Naive B cell (primary cell): ENCODE results near the gene KLK5. TPM values are rescaled to one million over a fixed set of nuclear protein-coding genes. Genes with fewer than 3 reads are reported as not detected.
A peak's percentile ranks its signal among the peaks of the same experiment; 100 is the strongest.
"Not testable (repeated sequence)": the region's sequence is repeated elsewhere in the genome, so short reads cannot be mapped to it uniquely, and the experiment has no call there.

Experiments
- ATAC-seq, 2 donors: fragments of 150-1000 bp; cut with Tn5 transposase; 2 replicates each; pipeline ENCODE4 v1.10.0; 2021; ENCODE audit warnings: low read depth in 2 of 2, mild to moderate bottlenecking in 2 of 2, moderate library complexity in 2 of 2
- DNase-seq: peaks from one replicate; pipeline ENCODE4 v3.0.0; 2022
- H3K27ac Mint-ChIP-seq, 6 donors: one replicate each; pipeline ENCODE4 v1.8.0; 2020 to 2022; ENCODE audit warnings: mild to moderate bottlenecking in 6 of 6, mixed read lengths in 6 of 6, moderate library complexity in 5 of 6, inconsistent platforms in 2 of 6
- H3K27me3 Mint-ChIP-seq, 3 donors: one replicate each; pipeline ENCODE4 v1.8.0; 2021 to 2022; ENCODE audit warnings: mixed read lengths in 3 of 3, mild to moderate bottlenecking in 1 of 3
- H3K36me3 Mint-ChIP-seq, 2 donors: one replicate each; pipeline ENCODE4 v1.8.0; 2020 to 2022; ENCODE audit warnings: mixed read lengths in 2 of 2, inconsistent platforms in 1 of 2, mild to moderate bottlenecking in 1 of 2
- H3K4me1 Mint-ChIP-seq, 3 donors: one replicate each; pipeline ENCODE4 v1.8.0; 2020 to 2022; ENCODE audit warnings: mixed read lengths in 3 of 3, inconsistent platforms in 1 of 3, mild to moderate bottlenecking in 1 of 3, moderate library complexity in 1 of 3
- H3K4me3 Mint-ChIP-seq, 8 donors: one replicate each; pipeline ENCODE4 v1.8.0; 2020 to 2022; ENCODE audit warnings: mild to moderate bottlenecking in 8 of 8, mixed read lengths in 8 of 8, moderate library complexity in 8 of 8, inconsistent platforms in 2 of 8
- H3K9me3 Mint-ChIP-seq, 7 donors: one replicate each; pipeline ENCODE4 v1.8.0; 2020 to 2022; ENCODE audit warnings: mixed read lengths in 7 of 7, mild to moderate bottlenecking in 5 of 7, inconsistent platforms in 2 of 7, moderate library complexity in 1 of 7
- polyA plus RNA-seq, 6 donors: library from polyadenylated mRNA; unstranded; fragments of 300-500 nt; fragmentation: Illumina TruSeq; gene quantifications; one replicate each; pipeline ENCODE4 v1.2.3, GENCODE V29; 2021; ENCODE audit warnings: low read depth in 6 of 6

The KLK5 gene, protein sequence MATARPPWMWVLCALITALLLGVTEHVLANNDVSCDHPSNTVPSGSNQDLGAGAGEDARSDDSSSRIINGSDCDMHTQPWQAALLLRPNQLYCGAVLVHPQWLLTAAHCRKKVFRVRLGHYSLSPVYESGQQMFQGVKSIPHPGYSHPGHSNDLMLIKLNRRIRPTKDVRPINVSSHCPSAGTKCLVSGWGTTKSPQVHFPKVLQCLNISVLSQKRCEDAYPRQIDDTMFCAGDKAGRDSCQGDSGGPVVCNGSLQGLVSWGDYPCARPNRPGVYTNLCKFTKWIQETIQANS
- polyA plus RNA-seq, result not detected

GRCh38 chr19:50952910-50953309, at the start of gene KLK5:
Gene KLK5 (minus strand): TSS chr19:50953038. CDS start chr19:50952657, 381 bp downstream.
- H3K27me3 Mint-ChIP-seq, result peaks cover 12 to 62% (median 47%) of the 10 kb centered on the region in 3 donors
- DNase-seq (no peak), ATAC-seq (no peak)
- H3K9me3 Mint-ChIP-seq, result peaks cover 3 to 14% (median 6%) of the 10 kb centered on the region in 7 donors
- peaks cover 4 to 16% of the 10 kb centered on the region in 2 donors for H3K36me3 Mint-ChIP-seq
- H3K4me1 Mint-ChIP-seq, result peaks cover 0 to 4% (median 0%) of the 10 kb centered on the region in 3 donors
- H3K27ac Mint-ChIP-seq, result no peak within 1 kb of the TSS
- H3K4me3 Mint-ChIP-seq, result no peak within 1 kb of the TSS

- ATAC-seq (no peak), DNase-seq (no peak)
- peaks cover 0 to 6% (median 2%) of the 10 kb centered on the region in 7 donors for H3K9me3 Mint-ChIP-seq
- H3K36me3 Mint-ChIP-seq, result no peaks in the 10 kb centered on the region
- peak overlapping the region in 1 of 8 donors; percentile 14 for H3K4me3 Mint-ChIP-seq
- peaks cover 0 to 3% (median 0%) of the 10 kb centered on the region in 3 donors for H3K4me1 Mint-ChIP-seq
- peaks cover 15 to 74% (median 53%) of the 10 kb centered on the region in 3 donors for H3K27me3 Mint-ChIP-seq
- H3K27ac Mint-ChIP-seq, result no peak overlapping the region
These were observed 49.3 kb upstream of the KLK5 start for GRCh38 chr19:51002089-51002532.

DNA sequence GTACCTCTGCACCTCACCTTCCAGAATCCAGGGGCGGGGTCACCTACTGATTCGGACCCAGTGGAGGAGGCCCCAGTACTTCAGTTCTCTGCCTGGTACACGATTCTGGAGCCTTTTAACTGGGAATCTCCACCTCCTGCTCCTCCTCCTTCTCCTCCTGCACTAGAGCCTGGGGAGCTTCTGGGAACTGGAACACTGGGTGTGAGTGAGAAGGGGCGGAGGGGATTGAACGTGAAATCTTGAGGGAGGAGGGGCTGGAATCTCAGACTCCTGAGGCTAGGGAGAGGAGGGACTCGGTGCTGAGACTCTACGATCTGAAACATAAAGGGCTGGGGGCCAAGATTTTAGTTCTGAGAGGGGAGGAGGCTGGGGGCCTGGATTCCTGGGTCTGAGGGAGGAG, 48.7 kb upstream of the KLK5 start, which contains the start of gene KLK8:
TSS of gene KLK8 (minus strand) at position 90 of the 400 bp plus-strand sequence. CDS start 437 bp downstream, outside the sequence.
- Mint-ChIP-seq H3K4me3 (peak within 1 kb of the TSS in 1 of 8 donors; percentile 14), H3K9me3 (peaks cover 0 to 8% (median 2%) of the 10 kb centered on the region in 7 donors), H3K36me3 (no peaks in the 10 kb centered on the region), H3K27ac (no peak within 1 kb of the TSS), H3K4me1 (peaks cover 0 to 3% (median 0%) of the 10 kb centered on the region in 3 donors), H3K27me3 (peaks cover 20 to 77% (median 57%) of the 10 kb centered on the region in 3 donors)
- ATAC-seq (no peak), DNase-seq (no peak)

GRCh38 chr19:51000981-51001380, 48.1 kb upstream of the KLK5 start:
- Mint-ChIP-seq H3K36me3 (no peaks in the 10 kb centered on the region), H3K9me3 (peaks cover 0 to 8% (median 4%) of the 10 kb centered on the region in 7 donors), H3K27me3 (peaks cover 21 to 72% (median 57%) of the 10 kb centered on the region in 3 donors), H3K4me3 (no peak overlapping the region), H3K4me1 (peaks cover 0 to 3% (median 0%) of the 10 kb centered on the region in 3 donors), H3K27ac (no peak overlapping the region)
- ATAC-seq (no peak), DNase-seq (no peak)

DNA sequence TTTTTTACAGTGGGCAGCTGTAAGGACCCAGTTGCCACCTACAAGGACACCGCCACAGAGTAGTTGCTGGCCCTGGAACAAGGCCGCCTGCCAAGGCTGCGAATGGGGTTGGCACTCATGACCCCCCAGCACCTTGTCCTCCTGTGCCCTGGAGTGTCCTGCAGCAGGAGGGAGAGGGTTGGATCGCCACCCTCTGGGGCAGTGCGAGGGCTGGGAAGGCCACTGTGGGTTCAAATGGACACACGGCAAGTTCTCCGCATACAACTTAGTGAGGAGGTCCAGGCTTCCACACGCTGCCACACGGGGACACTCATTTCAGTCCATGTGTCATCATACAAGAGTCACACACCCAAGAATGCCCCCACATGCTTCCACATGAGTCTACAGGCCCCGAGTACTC, 47.6 kb upstream of the KLK5 start:
- peaks cover 0 to 3% (median 0%) of the 10 kb centered on the region in 3 donors for H3K4me1 Mint-ChIP-seq
- no peak for ATAC-seq
- H3K27me3 Mint-ChIP-seq, result peaks cover 21 to 70% (median 57%) of the 10 kb centered on the region in 3 donors
- no peak overlapping the region for H3K4me3 Mint-ChIP-seq
- H3K36me3 Mint-ChIP-seq, result no peaks in the 10 kb centered on the region
- no peak overlapping the region for H3K27ac Mint-ChIP-seq
- DNase-seq, result no peak
- peaks cover 0 to 8% (median 5%) of the 10 kb centered on the region in 7 donors for H3K9me3 Mint-ChIP-seq

DNA sequence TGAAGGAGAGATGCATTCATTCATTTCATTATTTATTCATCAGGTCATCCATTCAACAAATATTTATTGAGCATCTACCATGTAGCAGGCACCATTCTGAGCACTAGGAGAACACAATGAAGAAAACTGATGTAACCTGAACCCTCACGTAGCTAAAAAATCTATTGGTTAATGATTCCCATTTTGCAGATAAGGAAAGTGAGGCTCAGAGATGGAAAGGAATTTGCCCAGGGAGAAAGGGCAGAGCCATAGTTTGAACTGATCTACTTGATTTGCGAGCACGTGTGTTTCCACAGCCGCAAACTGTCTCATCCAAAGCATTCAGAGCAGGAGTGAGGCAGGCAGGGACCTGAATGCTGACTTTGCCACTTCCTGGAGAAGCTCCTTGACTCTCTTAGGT, 45.8 kb upstream of the KLK5 start:
- Mint-ChIP-seq H3K27me3 (peaks cover 16 to 64% (median 55%) of the 10 kb centered on the region in 3 donors), H3K4me3 (no peak overlapping the region), H3K27ac (no peak overlapping the region), H3K36me3 (no peaks in the 10 kb centered on the region), H3K4me1 (peaks cover 0 to 3% (median 0%) of the 10 kb centered on the region in 3 donors), H3K9me3 (peaks cover 1 to 14% (median 6%) of the 10 kb centered on the region in 7 donors)
- ATAC-seq (no peak), DNase-seq (no peak)

- H3K4me1 Mint-ChIP-seq, result peaks cover 0 to 3% (median 0%) of the 10 kb centered on the region in 3 donors
- H3K36me3 Mint-ChIP-seq, result no peaks in the 10 kb centered on the region
- no peak overlapping the region for H3K4me3 Mint-ChIP-seq
- peaks cover 16 to 58% (median 49%) of the 10 kb centered on the region in 3 donors for H3K27me3 Mint-ChIP-seq
- no peak for ATAC-seq
- peaks cover 0 to 11% (median 6%) of the 10 kb centered on the region in 7 donors for H3K9me3 Mint-ChIP-seq
- H3K27ac Mint-ChIP-seq, result peak overlapping the region in 1 of 6 donors; percentile 69
- DNase-seq, result no peak
These were observed 45.2 kb upstream of the KLK5 start for GRCh38 chr19:50998061-50998460.

DNA sequence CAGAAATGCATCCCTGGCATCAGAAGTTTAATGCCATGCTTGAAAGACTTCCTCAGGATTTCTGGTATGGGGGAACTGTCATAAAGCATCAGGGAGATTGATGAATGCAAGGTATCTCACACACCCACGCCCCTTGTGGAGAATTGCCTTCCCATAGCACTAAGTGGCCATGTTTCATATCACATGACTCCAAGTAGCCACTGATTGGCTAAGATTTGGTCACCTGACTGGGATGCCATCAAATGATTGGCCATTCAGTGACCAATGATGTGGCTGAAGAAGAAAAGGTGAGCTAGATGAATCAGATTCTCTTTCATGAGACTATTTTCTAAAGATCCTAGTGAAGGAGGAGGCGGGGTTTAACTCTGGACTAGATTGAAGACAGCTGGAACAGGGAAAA, 41.3 kb upstream of the KLK5 start:
- Mint-ChIP-seq H3K4me1 (no peaks in the 10 kb centered on the region), H3K27ac (no peak overlapping the region), H3K36me3 (no peaks in the 10 kb centered on the region), H3K4me3 (peak overlapping the region in 1 of 8 donors; percentile 22), H3K9me3 (peaks cover 6 to 16% (median 7%) of the 10 kb centered on the region in 7 donors), H3K27me3 (peaks cover 36 to 49% (median 36%) of the 10 kb centered on the region in 3 donors)
- DNase-seq, result no peak
- no peak for ATAC-seq

DNA sequence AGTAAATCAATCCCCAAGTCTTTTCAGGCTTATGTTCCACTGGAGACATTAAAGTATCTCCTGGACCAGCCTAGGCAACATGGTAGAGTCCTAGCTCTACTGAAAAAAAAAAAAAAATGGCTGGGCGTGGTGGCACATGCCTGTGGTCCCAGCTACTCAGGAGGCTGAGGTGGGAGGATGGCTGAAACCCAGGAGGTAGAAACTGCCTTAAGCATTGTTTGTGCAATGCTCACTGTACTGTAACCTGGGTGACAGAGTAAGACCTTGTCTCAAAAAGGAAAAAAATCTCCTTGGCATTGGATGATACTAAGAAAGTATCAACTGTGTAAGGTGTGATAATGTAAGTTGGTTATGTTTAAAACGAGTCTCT, 39.8 kb upstream of the KLK5 start:
- Mint-ChIP-seq H3K4me3 (peak overlapping the region in 1 of 8 donors; percentile 9), H3K27me3 (peaks cover 32 to 46% (median 36%) of the 10 kb centered on the region in 3 donors), H3K27ac (no peak overlapping the region), H3K36me3 (no peaks in the 10 kb centered on the region), H3K4me1 (no peaks in the 10 kb centered on the region), H3K9me3 (peaks cover 6 to 16% (median 8%) of the 10 kb centered on the region in 7 donors)
- DNase-seq (no peak), ATAC-seq (no peak)

- Mint-ChIP-seq H3K27me3 (peaks cover 41 to 61% (median 58%) of the 10 kb centered on the region in 3 donors), H3K4me1 (peaks cover 0 to 13% (median 0%) of the 10 kb centered on the region in 3 donors)
- not testable (repeated sequence) for H3K36me3 Mint-ChIP-seq, ATAC-seq, H3K27ac Mint-ChIP-seq, DNase-seq, H3K9me3 Mint-ChIP-seq, H3K4me3 Mint-ChIP-seq
These were observed 31.6 kb upstream of the KLK5 start for GRCh38 chr19:50984416-50984815.

GRCh38 chr19:50983625-50984292, 30.9 kb upstream of the KLK5 start, which contains the start of gene KLK7:
Gene KLK7 (minus strand): TSS chr19:50983917. CDS start chr19:50982399, 1,518 bp downstream.
- H3K4me3 Mint-ChIP-seq, result no peak within 1 kb of the TSS

DNA sequence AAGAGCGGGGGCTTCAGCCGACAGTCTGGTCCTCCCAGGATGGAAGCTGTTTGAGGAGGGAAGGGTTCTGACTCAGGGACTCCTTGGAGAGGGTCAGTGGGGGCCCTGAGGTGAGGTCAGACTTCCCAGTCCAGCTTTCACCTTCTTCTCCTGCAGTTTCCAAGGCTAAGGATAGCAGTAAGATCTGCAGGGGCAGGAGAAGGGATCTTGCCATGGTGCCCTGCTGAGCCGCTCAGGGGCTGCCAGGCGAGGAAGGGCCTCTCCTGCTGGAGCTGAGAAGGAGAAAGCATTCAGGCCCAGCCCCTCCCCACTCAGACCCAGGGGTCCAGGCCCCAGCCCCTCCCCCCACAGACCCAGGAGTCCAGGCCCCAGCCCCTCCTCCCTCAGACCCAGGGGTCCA, 29.3 kb upstream of the KLK5 start:
- Mint-ChIP-seq H3K27me3 (peaks cover 31 to 70% (median 65%) of the 10 kb centered on the region in 3 donors), H3K9me3 (peaks cover 0 to 8% (median 0%) of the 10 kb centered on the region in 7 donors)

More at GRCh38 chr19:50983625-50984292, 30.9 kb upstream of the KLK5 start, which contains the start of gene KLK7:
- H3K36me3 Mint-ChIP-seq, result no peaks in the 10 kb centered on the region
- DNase-seq (no peak), ATAC-seq (no peak)
- peaks cover 0 to 8% (median 0%) of the 10 kb centered on the region in 7 donors for H3K9me3 Mint-ChIP-seq
- no peak within 1 kb of the TSS for H3K27ac Mint-ChIP-seq
- peaks cover 0 to 13% (median 0%) of the 10 kb centered on the region in 3 donors for H3K4me1 Mint-ChIP-seq
- H3K27me3 Mint-ChIP-seq, result peaks cover 40 to 64% (median 59%) of the 10 kb centered on the region in 3 donors

DNA sequence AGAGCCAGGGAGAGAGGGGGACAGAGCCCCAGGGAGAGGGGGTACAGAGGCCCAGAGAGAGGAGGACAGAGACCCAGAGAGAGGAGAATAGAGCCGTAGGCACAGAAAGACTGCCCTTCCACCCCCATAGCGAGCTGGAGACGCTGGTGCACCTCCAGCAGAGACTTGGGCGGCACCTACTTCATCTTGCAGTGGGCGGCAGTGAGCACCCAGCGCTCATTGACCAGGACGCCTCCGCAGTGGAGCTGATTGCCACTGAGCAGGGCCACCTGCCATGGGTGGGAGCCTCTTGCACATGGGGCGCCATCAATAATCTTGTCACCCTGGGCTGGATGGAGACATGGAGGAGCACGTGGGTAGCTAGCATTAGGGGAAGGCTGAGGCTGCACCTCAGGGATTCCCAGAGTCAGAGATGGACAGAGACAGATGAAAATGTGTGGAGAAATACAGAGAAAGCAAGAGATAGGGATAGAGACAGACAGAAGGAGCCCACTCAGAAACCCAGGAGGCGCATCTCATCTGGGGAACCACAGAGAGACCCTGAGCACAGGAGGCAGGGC, 28.8 kb upstream of the KLK5 start:
- no peak for ATAC-seq
- H3K36me3 Mint-ChIP-seq, result no peaks in the 10 kb centered on the region
- no peak for DNase-seq
- H3K4me3 Mint-ChIP-seq, result no peak overlapping the region
- peaks cover 0 to 13% (median 0%) of the 10 kb centered on the region in 3 donors for H3K4me1 Mint-ChIP-seq
- H3K27me3 Mint-ChIP-seq, result peaks cover 31 to 76% (median 66%) of the 10 kb centered on the region in 3 donors
- H3K9me3 Mint-ChIP-seq, result peaks cover 0 to 8% (median 0%) of the 10 kb centered on the region in 7 donors
- no peak overlapping the region for H3K27ac Mint-ChIP-seq

More for the DNA sequence above, 29.3 kb upstream of the KLK5 start:
- Mint-ChIP-seq H3K27ac (no peak overlapping the region), H3K36me3 (no peaks in the 10 kb centered on the region), H3K4me3 (no peak overlapping the region), H3K4me1 (peaks cover 0 to 13% (median 0%) of the 10 kb centered on the region in 3 donors)
- no peak for ATAC-seq
- DNase-seq, result no peak
